ENCODE results near the gene HVCN1.
A peak's percentile ranks its signal among the peaks of the same experiment; 100 is the strongest.
"Not testable (repeated sequence)": the region's sequence is repeated elsewhere in the genome, so short reads cannot be mapped to it uniquely, and the experiment has no call there.

HVCN1 gene

GRCh38 chr12:110606253-110606611 is 82.7 kb downstream of the HVCN1 start:
- H3K4me3 Mint-ChIP-seq, result peak overlapping the region; percentile 61
- peaks cover 26% of the 10 kb centered on the region for H3K4me1 Mint-ChIP-seq
- no peaks in the 10 kb centered on the region for H3K36me3 Mint-ChIP-seq
- CTCF ChIA-PET, result interaction anchor here (0.7 to 8.3 kb wide), 8 partner anchors 14 to 431 kb away, joined by 3 to 202 read pairs (median 3); partner anchors contain the start of genes ARPC3 and FAM216A
- H3K27me3 Mint-ChIP-seq, result peaks cover 7% of the 10 kb centered on the region
- H3K9me3 Mint-ChIP-seq, result no peaks in the 10 kb centered on the region
- DNase-seq, result no peak
- H3K27ac Mint-ChIP-seq, result peak overlapping the region; percentile 76

GRCh38 chr12:110602085-110602814 is 86.7 kb downstream of the HVCN1 start:
- not testable (repeated sequence) for H3K27me3 Mint-ChIP-seq, H3K4me3 Mint-ChIP-seq, H3K36me3 Mint-ChIP-seq, H3K27ac Mint-ChIP-seq, H3K9me3 Mint-ChIP-seq
- CTCF ChIA-PET, result interaction anchor here (0.7 to 8.3 kb wide), 54 partner anchors 9 to 505 kb away, joined by 3 to 202 read pairs (median 5); partner anchors contain the start of genes ARPC3, FAM216A, GPN3 and TCTN1
- peak; percentile 64 for DNase-seq
- H3K4me1 Mint-ChIP-seq, result peaks cover 21% of the 10 kb centered on the region

- DNase-seq, result no peak
- CTCF ChIA-PET, result interaction anchor here (0.6 to 8.3 kb wide), 36 partner anchors 9 to 498 kb away, joined by 3 to 202 read pairs (median 5); partner anchors contain the start of genes ARPC3, FAM216A, GPN3 and RAD9B
Observed at GRCh38 chr12:110600254-110600653, 88.7 kb downstream of the HVCN1 start.

GRCh38 chr12:110599334-110599733 is 89.6 kb downstream of the HVCN1 start:
- Mint-ChIP-seq H3K4me3 (no peak overlapping the region), H3K9me3 (no peaks in the 10 kb centered on the region), H3K27ac (no peak overlapping the region), H3K27me3 (no peaks in the 10 kb centered on the region), H3K4me1 (peaks cover 10% of the 10 kb centered on the region), H3K36me3 (no peaks in the 10 kb centered on the region)
- CTCF ChIA-PET, result interaction anchor here (0.6 to 8.3 kb wide), 19 partner anchors 8 to 227 kb away, joined by 3 to 202 read pairs (median 8); partner anchors contain the start of genes ARPC3, FAM216A and GPN3
- no peak for DNase-seq

More at GRCh38 chr12:110600254-110600653, 88.7 kb downstream of the HVCN1 start:
- Mint-ChIP-seq H3K4me3 (no peak overlapping the region), H3K9me3 (no peaks in the 10 kb centered on the region), H3K36me3 (no peaks in the 10 kb centered on the region), H3K4me1 (peaks cover 14% of the 10 kb centered on the region), H3K27me3 (no peaks in the 10 kb centered on the region), H3K27ac (no peak overlapping the region)

Measured in activated naive CD4-positive, alpha-beta T cell treated with anti-CD3 and anti-CD28 coated beads, Interleukin-2, amount 10 ng/mL, durations not matched to agents 7 days and 5 days (primary cell).